Measurements from ENCODE around the gene EN1. TPM values are rescaled to one million over a fixed set of nuclear protein-coding genes. Genes with fewer than 3 reads are reported as not detected.

The EN1 gene
- total and polyA plus RNA-seq, 2 experiments from 2014 or later: 0.21 to 0.24 TPM

DNA sequence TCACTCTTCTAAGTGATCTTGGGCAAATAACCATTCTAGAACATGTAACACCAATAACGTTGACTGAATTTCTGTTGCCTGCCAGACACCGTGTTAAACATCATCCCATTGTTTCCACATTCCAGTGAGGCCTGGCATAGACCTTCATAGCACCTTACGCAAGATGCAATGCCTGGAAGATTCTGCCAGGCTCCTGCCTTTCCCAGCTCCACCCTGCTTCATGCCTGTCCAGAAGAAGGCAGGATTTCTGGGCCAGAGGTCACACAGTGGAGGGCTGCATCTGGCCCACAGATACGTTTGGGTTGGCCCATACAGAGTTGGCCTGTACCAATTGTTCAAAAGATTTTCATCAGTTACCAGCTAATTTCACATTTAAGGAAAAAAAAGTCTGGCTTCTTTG is 46.3 kb downstream of the EN1 start (continued):
- TF ChIP-seq, protein P1, sequence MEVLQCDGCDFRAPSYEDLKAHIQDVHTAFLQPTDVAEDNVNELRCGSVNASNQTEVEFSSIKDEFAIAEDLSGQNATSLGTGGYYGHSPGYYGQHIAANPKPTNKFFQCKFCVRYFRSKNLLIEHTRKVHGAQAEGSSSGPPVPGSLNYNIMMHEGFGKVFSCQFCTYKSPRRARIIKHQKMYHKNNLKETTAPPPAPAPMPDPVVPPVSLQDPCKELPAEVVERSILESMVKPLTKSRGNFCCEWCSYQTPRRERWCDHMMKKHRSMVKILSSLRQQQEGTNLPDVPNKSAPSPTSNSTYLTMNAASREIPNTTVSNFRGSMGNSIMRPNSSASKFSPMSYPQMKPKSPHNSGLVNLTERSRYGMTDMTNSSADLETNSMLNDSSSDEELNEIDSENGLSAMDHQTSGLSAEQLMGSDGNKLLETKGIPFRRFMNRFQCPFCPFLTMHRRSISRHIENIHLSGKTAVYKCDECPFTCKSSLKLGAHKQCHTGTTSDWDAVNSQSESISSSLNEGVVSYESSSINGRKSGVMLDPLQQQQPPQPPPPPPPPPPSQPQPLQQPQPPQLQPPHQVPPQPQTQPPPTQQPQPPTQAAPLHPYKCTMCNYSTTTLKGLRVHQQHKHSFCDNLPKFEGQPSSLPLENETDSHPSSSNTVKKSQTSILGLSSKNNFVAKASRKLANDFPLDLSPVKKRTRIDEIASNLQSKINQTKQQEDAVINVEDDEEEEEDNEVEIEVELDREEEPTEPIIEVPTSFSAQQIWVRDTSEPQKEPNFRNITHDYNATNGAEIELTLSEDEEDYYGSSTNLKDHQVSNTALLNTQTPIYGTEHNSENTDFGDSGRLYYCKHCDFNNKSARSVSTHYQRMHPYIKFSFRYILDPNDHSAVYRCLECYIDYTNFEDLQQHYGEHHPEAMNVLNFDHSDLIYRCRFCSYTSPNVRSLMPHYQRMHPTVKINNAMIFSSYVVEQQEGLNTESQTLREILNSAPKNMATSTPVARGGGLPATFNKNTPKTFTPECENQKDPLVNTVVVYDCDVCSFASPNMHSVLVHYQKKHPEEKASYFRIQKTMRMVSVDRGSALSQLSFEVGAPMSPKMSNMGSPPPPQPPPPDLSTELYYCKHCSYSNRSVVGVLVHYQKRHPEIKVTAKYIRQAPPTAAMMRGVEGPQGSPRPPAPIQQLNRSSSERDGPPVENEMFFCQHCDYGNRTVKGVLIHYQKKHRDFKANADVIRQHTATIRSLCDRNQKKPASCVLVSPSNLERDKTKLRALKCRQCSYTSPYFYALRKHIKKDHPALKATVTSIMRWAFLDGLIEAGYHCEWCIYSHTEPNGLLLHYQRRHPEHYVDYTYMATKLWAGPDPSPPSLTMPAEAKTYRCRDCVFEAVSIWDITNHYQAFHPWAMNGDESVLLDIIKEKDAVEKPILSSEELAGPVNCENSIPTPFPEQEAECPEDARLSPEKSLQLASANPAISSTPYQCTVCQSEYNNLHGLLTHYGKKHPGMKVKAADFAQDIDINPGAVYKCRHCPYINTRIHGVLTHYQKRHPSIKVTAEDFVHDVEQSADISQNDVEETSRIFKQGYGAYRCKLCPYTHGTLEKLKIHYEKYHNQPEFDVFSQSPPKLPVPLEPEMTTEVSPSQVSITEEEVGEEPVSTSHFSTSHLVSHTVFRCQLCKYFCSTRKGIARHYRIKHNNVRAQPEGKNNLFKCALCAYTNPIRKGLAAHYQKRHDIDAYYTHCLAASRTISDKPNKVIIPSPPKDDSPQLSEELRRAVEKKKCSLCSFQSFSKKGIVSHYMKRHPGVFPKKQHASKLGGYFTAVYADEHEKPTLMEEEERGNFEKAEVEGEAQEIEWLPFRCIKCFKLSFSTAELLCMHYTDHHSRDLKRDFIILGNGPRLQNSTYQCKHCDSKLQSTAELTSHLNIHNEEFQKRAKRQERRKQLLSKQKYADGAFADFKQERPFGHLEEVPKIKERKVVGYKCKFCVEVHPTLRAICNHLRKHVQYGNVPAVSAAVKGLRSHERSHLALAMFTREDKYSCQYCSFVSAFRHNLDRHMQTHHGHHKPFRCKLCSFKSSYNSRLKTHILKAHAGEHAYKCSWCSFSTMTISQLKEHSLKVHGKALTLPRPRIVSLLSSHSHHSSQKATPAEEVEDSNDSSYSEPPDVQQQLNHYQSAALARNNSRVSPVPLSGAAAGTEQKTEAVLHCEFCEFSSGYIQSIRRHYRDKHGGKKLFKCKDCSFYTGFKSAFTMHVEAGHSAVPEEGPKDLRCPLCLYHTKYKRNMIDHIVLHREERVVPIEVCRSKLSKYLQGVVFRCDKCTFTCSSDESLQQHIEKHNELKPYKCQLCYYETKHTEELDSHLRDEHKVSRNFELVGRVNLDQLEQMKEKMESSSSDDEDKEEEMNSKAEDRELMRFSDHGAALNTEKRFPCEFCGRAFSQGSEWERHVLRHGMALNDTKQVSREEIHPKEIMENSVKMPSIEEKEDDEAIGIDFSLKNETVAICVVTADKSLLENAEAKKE (CRISPR knock-in tag; IDR thresholded peaks at IDR 0.05): no peak
- TF ChIP-seq NANOG (IDR thresholded peaks at IDR 0.05; ENCODE audit: borderline replicate concordance) (no peak), ZNF114 (CRISPR knock-in tag; IDR thresholded peaks at IDR 0.05) (no peak)
- TF ChIP-seq, protein P2, sequence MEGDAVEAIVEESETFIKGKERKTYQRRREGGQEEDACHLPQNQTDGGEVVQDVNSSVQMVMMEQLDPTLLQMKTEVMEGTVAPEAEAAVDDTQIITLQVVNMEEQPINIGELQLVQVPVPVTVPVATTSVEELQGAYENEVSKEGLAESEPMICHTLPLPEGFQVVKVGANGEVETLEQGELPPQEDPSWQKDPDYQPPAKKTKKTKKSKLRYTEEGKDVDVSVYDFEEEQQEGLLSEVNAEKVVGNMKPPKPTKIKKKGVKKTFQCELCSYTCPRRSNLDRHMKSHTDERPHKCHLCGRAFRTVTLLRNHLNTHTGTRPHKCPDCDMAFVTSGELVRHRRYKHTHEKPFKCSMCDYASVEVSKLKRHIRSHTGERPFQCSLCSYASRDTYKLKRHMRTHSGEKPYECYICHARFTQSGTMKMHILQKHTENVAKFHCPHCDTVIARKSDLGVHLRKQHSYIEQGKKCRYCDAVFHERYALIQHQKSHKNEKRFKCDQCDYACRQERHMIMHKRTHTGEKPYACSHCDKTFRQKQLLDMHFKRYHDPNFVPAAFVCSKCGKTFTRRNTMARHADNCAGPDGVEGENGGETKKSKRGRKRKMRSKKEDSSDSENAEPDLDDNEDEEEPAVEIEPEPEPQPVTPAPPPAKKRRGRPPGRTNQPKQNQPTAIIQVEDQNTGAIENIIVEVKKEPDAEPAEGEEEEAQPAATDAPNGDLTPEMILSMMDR (conservative IDR thresholded peaks at IDR 0.05; ENCODE audit: low read depth in 2 of 2): no peak

GRCh38 chr2:118800736-118801135 is 46.7 kb downstream of the EN1 start:
- Mint-ChIP-seq H3K27ac (no peak overlapping the region), H3K36me3 (ENCODE audit: low read depth) (no peaks in the 10 kb centered on the region), H3K9me3 (no peaks in the 10 kb centered on the region), H3K4me3 (no peak overlapping the region), H3K4me1 (peaks cover 2% of the 10 kb centered on the region), H3K27me3 (ENCODE audit: insufficient read depth, low read depth, poor library complexity) (peaks cover 5% of the 10 kb centered on the region)
- H3K79me2 ChIP-seq (replicated peaks; ENCODE audit: insufficient read depth): no peaks in the 10 kb centered on the region
- H3F3A ChIP-seq (replicated peaks; ENCODE audit: low read depth): no peaks in the 10 kb centered on the region
- no peak overlapping the region for H3K4me2 ChIP-seq
- no peaks in the 10 kb centered on the region for H3K27me3 ChIP-seq (ENCODE audit: insufficient read depth)
- peaks cover 8% of the 10 kb centered on the region; the same call in 1 of the 2 replicates for H3K4me1 ChIP-seq (ENCODE audit: insufficient read depth)
- no peak overlapping the region for H2AFZ ChIP-seq
- H3K36me3 ChIP-seq (ENCODE audit: insufficient read depth): no peaks in the 10 kb centered on the region
- H4K20me1 ChIP-seq (replicated peaks; ENCODE audit: insufficient read depth): no peaks in the 10 kb centered on the region
- no peak for DNase-seq (ENCODE audit: low spot score)
- peaks cover 10% of the 10 kb centered on the region; the same call in 1 of the 2 replicates for H3K9me2 ChIP-seq (ENCODE audit: insufficient read depth)
- H3K27ac ChIP-seq (ENCODE audit: low read depth): no peak overlapping the region
- H3K4me3 ChIP-seq: no peak overlapping the region
- ATAC-seq: no peak
- TF ChIP-seq, protein P2 (conservative IDR thresholded peaks at IDR 0.05; ENCODE audit: low read depth in 2 of 2): no peak
- TF ChIP-seq CREB1 (CRISPR knock-in tag; IDR thresholded peaks at IDR 0.05; ENCODE audit: low read depth) (no peak), REST (IDR thresholded peaks at IDR 0.05; ENCODE audit: unreplicated experiment) (no peak), EZH2phosphoT487 (IDR thresholded peaks at IDR 0.05; ENCODE audit: unreplicated experiment) (no peak)

Measured in GM23338 (cell line).